NCI-H2227 treated with DMSO at 0.1 percent for 48 hours (cell line): ENCODE results near the gene CES2.
"Not testable (repeated sequence)": the region's sequence is repeated elsewhere in the genome, so short reads cannot be mapped to it uniquely, and the experiment has no call there.

ENCODE experiments used
- DNase-seq: peaks from one replicate; lab custom pipeline; 2025; lab: John Stamatoyannopoulos, UW

CES2 gene

DNA sequence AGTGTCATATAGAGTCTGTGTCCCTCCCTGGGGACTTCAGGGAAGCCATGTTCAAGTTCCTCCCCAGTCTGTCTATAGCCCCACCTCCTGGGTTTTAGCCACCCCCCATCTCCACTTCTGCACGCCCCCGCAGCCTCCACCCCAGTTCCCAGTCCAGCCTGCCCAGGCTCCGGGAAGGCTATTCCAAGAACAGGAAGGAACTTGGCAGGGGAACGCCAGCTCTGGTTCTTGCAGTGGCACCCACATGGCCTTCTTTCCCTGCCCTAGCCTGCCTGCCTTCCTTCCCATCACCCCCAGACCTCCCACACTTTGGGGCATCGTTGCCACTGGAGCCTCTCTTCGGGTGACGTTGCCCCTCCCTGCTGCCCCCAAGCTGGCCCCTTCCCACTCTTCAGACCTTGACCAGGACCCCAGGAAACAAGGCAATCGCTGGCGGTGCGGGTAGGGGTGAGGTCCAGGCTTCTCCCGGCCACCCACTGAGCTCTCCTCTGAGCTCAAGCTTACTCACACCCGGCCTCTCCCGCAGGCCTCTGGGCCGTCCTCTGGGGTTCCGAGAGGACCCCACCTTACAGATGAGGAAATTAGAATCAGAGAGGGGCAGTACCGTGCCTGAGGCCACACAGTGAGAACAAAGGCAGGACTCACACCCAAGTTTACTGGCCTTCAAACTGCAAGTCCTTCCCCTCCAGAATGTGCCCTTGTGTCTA is 43.8 kb downstream of the CES2 start:
- no peak for DNase-seq

GRCh38 chr16:66983033-66983432 is 47.7 kb downstream of the CES2 start:
- no peak for DNase-seq

DNA sequence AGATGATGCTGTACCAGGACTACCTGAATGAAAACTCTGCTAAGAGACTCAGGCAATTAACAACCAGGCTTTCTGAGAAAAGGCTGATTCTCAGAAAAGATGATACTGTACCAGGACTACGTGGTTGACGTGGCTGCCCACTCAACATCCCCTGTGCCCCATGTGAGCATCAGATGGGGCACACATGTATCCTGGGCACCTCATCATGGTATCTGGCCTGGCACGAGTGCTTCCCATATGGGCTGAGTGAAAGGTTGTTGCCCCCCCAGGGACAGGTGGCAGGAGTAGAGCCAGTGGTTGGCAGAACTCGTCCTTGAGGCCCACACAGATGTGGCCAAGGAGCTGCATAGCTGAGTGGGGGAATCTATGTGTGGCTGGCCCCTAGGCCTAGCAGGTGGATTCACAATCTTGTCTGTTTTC is 49.6 kb downstream of the CES2 start:
- no peak for DNase-seq

DNA sequence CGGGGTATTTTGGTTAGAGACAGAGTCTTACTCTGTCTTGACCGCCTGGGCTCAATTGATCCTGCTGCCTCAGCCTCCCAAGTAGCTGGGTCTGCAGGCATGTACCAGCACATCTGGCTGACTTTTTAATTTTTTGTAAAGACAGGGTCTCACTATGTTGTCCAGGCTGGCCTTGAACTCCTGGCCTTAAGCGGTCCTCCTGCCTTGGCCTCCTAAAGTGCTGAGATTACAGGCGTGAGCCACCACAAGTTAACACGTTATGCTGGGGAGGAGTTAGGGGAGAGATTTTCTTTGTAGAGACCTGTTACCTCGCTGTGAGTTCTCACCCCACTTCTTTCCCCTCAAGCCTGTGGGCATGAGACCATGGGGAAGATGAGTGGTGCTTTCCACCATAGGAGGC is 51.2 kb downstream of the CES2 start:
- no peak for DNase-seq

DNA sequence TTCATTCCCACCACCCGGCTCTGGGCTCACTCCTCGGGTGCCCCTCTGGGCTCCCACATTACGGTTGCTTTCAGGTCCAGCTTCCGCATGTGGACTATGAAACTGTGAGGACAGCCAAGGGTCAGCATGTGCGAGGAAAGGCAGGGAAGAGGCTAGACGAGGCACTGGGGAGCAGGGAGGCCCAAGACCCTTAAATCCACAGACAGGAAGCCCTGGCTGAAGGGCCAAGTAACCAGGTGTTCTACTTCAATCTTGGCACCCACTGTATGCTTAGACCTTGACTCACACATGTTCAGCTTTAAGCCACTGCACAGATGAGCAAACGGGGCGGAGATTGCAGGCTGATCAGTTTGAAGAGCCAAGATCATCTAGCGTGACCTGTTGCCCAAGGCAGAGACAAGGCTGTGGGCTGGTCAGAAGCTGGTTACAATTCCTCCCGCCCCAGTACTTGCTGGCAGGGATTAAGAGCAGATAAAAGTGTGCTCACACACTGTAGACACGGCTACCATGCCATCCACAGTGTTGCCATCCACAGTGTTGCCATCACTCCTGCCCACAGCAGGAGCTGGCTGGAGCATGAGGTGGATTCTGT is 53.0 kb downstream of the CES2 start, which contains the start of gene CES4A:
Gene CES4A (plus strand): TSS at position 393 of the 592 bp plus-strand sequence. CDS start 184 bp downstream, at position 577.
- no peak for DNase-seq

DNA sequence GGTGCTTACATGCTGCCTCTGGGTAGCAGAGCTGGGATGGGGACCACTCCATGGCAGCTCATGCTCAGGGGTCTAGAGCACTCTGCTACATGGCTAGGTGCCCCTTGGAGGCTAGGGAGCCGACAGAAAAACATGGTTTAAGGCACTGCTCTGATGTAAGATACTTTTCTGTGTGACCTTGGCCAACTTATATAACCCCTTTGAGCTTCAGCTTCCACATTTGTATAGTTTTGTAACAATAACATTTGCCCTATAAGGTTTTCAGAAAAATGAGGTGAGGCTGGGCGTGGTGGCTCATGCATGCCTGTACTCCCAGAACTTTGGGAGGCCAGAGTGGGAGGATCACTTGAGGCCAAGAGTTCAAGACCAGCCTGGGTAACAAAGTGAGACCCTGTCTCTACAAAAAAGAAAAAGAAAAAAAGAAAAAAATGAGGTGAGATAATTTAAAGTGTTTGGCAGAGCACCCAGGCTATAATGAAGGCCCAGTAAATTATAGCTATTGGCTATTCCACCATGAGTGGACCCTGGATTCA is 56.3 kb downstream of the CES2 start:
- no peak for DNase-seq

GRCh38 chr16:66993558-66993957 is 58.2 kb downstream of the CES2 start:
- not testable (repeated sequence) for DNase-seq
